GM12874 (cell line): Measurements from ENCODE around the gene ADGRG2.

Source experiments
- TF ChIP-seq, protein P1 (sequence below): IDR thresholded peaks from 2 replicates; pipeline ENCODE4 v1.5.1; 2011; ENCODE audit warnings: low read depth, mild to moderate bottlenecking, control low read depth, low read length, moderate library complexity; ENCODE audit not compliant: insufficient read depth

The ADGRG2 gene

DNA sequence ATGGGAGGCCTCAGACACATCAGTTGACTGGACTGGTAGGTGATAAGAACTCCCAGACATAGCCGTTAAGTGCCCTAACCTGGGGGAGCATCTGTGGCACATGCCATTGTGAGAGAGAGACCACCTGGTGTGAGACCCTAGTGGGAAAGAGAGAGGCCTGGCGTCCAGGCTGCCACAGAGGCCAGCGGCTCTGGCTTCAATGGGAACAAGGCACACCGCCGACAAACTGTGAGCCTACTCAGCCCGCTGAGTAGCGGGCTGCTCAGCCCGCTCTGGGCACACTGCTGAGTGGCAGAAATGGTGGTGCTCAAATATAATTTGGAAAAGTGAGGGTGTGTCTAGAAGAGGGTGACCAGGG, 172.3 kb downstream of the ADGRG2 start:
- TF ChIP-seq, protein P1, sequence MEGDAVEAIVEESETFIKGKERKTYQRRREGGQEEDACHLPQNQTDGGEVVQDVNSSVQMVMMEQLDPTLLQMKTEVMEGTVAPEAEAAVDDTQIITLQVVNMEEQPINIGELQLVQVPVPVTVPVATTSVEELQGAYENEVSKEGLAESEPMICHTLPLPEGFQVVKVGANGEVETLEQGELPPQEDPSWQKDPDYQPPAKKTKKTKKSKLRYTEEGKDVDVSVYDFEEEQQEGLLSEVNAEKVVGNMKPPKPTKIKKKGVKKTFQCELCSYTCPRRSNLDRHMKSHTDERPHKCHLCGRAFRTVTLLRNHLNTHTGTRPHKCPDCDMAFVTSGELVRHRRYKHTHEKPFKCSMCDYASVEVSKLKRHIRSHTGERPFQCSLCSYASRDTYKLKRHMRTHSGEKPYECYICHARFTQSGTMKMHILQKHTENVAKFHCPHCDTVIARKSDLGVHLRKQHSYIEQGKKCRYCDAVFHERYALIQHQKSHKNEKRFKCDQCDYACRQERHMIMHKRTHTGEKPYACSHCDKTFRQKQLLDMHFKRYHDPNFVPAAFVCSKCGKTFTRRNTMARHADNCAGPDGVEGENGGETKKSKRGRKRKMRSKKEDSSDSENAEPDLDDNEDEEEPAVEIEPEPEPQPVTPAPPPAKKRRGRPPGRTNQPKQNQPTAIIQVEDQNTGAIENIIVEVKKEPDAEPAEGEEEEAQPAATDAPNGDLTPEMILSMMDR, result no peak

- TF ChIP-seq, protein P1, result no peak
Observed at GRCh38 chrX:18949291-18949943, 172.9 kb downstream of the ADGRG2 start.

GRCh38 chrX:18946611-18947010, 175.7 kb downstream of the ADGRG2 start:
- TF ChIP-seq, protein P1, result no peak

DNA sequence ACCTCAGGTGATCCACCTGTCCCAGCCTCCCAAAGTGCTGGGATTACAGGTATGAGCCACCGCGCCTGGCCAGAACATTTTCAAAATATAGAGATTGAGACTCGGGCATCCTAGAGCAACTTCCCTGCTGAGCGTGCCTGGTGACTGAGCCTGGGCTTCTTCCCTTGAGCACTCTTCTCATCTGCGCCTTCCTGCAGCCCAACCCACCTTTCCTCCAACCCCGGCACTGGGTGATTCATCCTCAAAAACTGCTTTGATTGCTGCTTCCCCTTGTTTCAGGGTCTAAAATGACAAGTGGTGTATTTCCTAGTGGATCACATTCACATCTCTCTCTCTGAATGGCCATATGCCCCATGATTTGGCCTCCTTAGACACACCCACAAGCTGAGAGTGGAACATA, 176.1 kb downstream of the ADGRG2 start:
- TF ChIP-seq, protein P1, result no peak

DNA sequence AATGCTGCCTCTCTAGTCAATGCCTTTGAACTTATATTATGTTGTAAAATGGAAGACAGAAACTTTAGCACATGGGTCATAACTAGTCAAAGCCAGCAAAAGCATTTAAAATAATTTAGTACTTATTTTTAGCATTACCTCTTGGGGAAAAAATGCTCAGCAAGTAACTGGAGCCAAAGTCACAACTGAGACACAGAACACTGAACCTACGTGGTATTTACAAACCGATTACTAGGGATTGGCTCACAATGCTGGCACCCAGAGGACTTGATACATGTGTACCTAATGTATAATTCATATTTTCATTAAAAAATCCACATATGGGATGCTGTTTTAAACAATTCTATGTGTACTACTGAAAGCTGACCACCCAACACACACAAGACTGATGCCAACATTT, 176.8 kb downstream of the ADGRG2 start:
- TF ChIP-seq, protein P1, result no peak

- TF ChIP-seq, protein P1, result no peak
Observed at GRCh38 chrX:18944482-18944881, 177.8 kb downstream of the ADGRG2 start.

GRCh38 chrX:18941896-18942295, 180.4 kb downstream of the ADGRG2 start:
- TF ChIP-seq, protein P1, result no peak
